ENCODE results near the gene GYG1.

The GYG1 gene

GRCh38 chr3:149038322-149038721 lies 47.0 kb downstream of the GYG1 start:
- TF ChIP-seq CTCF (IDR thresholded peaks at IDR 0.05): no peak

GRCh38 chr3:149042789-149043386 lies 51.5 kb downstream of the GYG1 start:
- TF ChIP-seq CTCF (IDR thresholded peaks at IDR 0.05): no peak

DNA sequence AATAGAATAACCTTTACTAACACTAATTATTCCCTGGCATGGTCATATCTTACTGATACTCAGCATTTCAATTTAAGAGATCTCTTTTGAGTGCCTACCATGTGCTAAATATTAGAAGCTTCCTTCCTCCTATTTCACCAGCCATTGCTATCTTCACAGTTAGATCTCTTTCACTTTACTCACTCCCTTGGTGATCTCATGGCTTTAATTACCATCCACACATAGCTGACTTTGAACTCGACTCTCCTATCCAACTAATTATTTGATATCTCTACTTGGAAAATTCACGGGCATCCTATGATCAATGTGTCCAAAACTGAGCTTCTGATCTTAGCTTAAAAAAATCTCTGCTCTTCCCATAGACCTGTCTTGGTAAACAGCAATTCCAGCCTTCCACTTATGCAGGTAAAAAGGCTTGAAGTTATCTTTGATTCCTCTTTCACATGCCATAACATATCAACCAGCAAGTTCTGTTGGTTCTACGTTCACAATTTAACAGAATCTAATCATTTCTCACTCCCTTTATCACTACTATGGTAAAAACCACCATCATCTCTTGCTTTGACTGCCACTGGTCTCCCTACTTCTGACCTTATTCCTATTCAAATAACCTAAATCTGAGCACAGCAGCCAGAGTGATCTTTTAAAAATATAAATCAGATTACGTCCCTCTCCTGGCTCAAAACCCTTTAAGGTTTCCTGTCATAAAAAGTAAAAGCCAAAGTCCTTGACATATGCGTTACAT lies 53.2 kb downstream of the GYG1 start:
- TF ChIP-seq CTCF (IDR thresholded peaks at IDR 0.05): no peak

- TF ChIP-seq CTCF (IDR thresholded peaks at IDR 0.05): no peak
Measured at GRCh38 chr3:149055575-149055974, 64.2 kb downstream of the GYG1 start.

DNA sequence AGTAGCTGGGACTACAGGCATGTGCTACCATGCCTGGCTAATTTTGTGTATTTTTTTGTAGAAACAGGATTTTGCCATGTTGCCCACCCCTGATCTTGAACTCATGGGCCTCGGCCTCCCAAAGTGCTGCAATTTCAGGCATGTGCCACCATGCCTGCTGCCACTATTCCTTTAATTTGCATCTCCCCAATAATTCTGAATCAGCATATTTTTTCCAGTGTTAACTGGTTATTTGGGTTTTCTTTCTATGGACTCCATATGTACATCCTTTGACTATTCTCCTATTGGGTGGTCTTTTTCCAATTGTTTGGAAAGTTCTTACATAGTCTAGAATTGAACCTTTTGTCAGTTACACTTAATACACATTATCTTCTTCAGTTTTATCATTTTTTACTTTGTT lies 66.9 kb downstream of the GYG1 start:
- no peak for TF ChIP-seq CTCF (IDR thresholded peaks at IDR 0.05)

- no peak for TF ChIP-seq CTCF (IDR thresholded peaks at IDR 0.05)
Measured at GRCh38 chr3:149058602-149059001, 67.3 kb downstream of the GYG1 start.

DNA sequence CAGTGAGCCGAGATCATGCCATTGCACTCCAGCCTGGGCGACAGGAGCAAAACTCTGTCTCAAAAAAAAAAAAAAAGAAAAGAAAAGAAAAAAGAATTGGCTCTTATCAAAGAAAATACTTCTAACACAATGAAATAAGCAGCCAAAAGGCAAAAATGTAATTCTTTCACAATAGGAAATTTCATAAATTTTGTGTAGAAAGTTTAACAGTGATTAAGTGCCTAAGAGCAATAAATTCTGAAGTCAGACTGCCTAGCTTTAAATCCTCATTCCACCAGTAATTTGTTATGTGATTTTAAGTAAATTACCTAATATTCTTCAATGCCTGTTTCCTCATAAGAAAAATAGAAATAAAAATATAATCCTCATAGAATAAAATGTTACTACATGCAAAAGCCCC lies 70.4 kb downstream of the GYG1 start:
- no peak for TF ChIP-seq CTCF (IDR thresholded peaks at IDR 0.05)
